Esophagus squamous epithelium (tissue), 5 donors: ENCODE data around the gene SCRN3. TPM values are rescaled to one million over a fixed set of nuclear protein-coding genes. Genes with fewer than 3 reads are reported as not detected.

Source experiments
- DNase-seq: peaks from one replicate; lab custom pipeline; 2025; lab: John Stamatoyannopoulos, UW
- H3K27ac ChIP-seq, 4 donors: fragments of 200-600 bp; sonication (generic); one replicate each; pipeline ENCODE4 v1.5.1; 2016 to 2019; ENCODE audit warnings: mild to moderate bottlenecking in 1 of 4
- H3K27me3 ChIP-seq, 4 donors: fragments of 200-600 bp; sonication (generic); 1 replicate in 3 of 4; 2 replicates in 1 of 4; pipeline versions ENCODE4 v1.5.1 to v1.6.0; 2017 to 2021; ENCODE audit warnings: antibody characterized with exemption in 1 of 4
- H3K36me3 ChIP-seq, 3 donors: fragments of 200-600 bp; sonication (generic); one replicate each; pipeline ENCODE4 v1.5.1; 2016 to 2019
- H3K4me1 ChIP-seq, 3 donors: fragments of 200-600 bp; sonication (generic); one replicate each; pipeline ENCODE4 v1.5.1; 2017 to 2019
- H3K4me3 ChIP-seq, 4 donors: fragments of 200-600 bp; sonication (generic); 1 replicate in 3 of 4; 2 replicates in 1 of 4; pipeline ENCODE4 v1.5.1; 2016 to 2019; ENCODE audit warnings: mild to moderate bottlenecking in 2 of 4, moderate library complexity in 1 of 4
- H3K9me3 ChIP-seq, 3 donors: fragments of 200-600 bp; sonication (generic); one replicate each; pipeline ENCODE4 v1.5.1; 2016 to 2019
- CTCF ChIP-seq, 6 experiments: fragments of 450-650 bp in 4 of 6; fragments of 200-600 bp in 2 of 6; sonication (generic) in 2 of 6; IDR thresholded peaks; one replicate each; pipeline ENCODE4 v1.5.1; 2016 to 2019; ENCODE audit warnings: antibody characterized with exemption in 6 of 6, mild to moderate bottlenecking in 4 of 6, moderate library complexity in 4 of 6
- POLR2A ChIP-seq, 4 donors: fragments of 450-650 bp; IDR thresholded peaks; one replicate each; pipeline ENCODE4 v1.6.1; 2017; ENCODE audit warnings: antibody characterized with exemption in 4 of 4, mild to moderate bottlenecking in 4 of 4, moderate library complexity in 3 of 4
- WGBS, 2 donors: methylation state at CpG; one replicate each; pipeline ENCODE4 v1.1.5; 2018; 5-methylcytosine and 5-hydroxymethylcytosine counted together
- intact Hi-C: fragments of 100-400 bp; cut with DNase I; formaldehyde crosslinking; loops from one replicate; pipeline ENCODE4 v1.15.0; 2022
- total RNA-seq, 4 donors: library from RNA; depleted of rRNA; stranded (reverse); fragments of >200 nt; gene quantifications; one replicate each; pipeline ENCODE4 v1.1.0, GENCODE V29; 2016
- donor health status: DM: yes; HTN: yes; CAD: no.

Gene SCRN3
- total RNA-seq, 4 donors from 2014 or later: 15.1 to 23.1 (median 18.7) TPM

- Histone ChIP-seq H3K9me3 (no peaks in the 10 kb centered on the region), H3K4me3 (no peak overlapping the region), H3K27ac (no peak overlapping the region), H3K27me3 (no peaks in the 10 kb centered on the region), H3K4me1 (no peaks in the 10 kb centered on the region), H3K36me3 (peaks cover 0 to 74% (median 0%) of the 10 kb centered on the region in 3 donors)
- 69 to 100% methylated on average over 2 of the region's 2 CpGs for WGBS, 2 donors
- intact Hi-C loops: no loop called here
- no peak for TF ChIP-seq CTCF (IDR thresholded peaks at IDR 0.05)
- no peak for TF ChIP-seq POLR2A (IDR thresholded peaks at IDR 0.05)
- DNase-seq: no peak
Measured at GRCh38 chr2:174454566-174454965, 59.0 kb downstream of the SCRN3 start.

- peaks cover 0 to 31% (median 0%) of the 10 kb centered on the region in 3 donors for H3K36me3 ChIP-seq
- no peak for DNase-seq
Measured at GRCh38 chr2:174461221-174461620, 65.7 kb downstream of the SCRN3 start.

GRCh38 chr2:174465327-174465726 is 69.8 kb downstream of the SCRN3 start:
- WGBS, 2 donors: 76 to 88% methylated on average over 3 to 4 of the region's 4 CpGs
- no peak overlapping the region for H3K4me3 ChIP-seq
- no peak for DNase-seq
- no peaks in the 10 kb centered on the region for H3K9me3 ChIP-seq
- intact Hi-C loops: loop anchor here (10.0 kb wide), 2 partner anchors 59 to 229 kb away; no protein-coding TSS in a partner anchor
- no peaks in the 10 kb centered on the region for H3K4me1 ChIP-seq
- H3K27ac ChIP-seq: no peak overlapping the region
- H3K36me3 ChIP-seq: peaks cover 0 to 10% (median 0%) of the 10 kb centered on the region in 3 donors
- TF ChIP-seq CTCF (IDR thresholded peaks at IDR 0.05) (no peak), POLR2A (IDR thresholded peaks at IDR 0.05) (no peak)
- H3K27me3 ChIP-seq: no peaks in the 10 kb centered on the region

More at GRCh38 chr2:174461221-174461620, 65.7 kb downstream of the SCRN3 start:
- H3K9me3 ChIP-seq: no peaks in the 10 kb centered on the region
- intact Hi-C loops: loop anchor here (10.0 kb wide), 2 partner anchors 64 to 234 kb away; no protein-coding TSS in a partner anchor
- TF ChIP-seq CTCF (IDR thresholded peaks at IDR 0.05) (no peak), POLR2A (IDR thresholded peaks at IDR 0.05) (no peak)
- no peaks in the 10 kb centered on the region for H3K27me3 ChIP-seq
- no peak overlapping the region for H3K27ac ChIP-seq
- H3K4me1 ChIP-seq: no peaks in the 10 kb centered on the region
- WGBS, 2 donors: 84 to 95% methylated on average over 1 of the region's 1 CpG
- no peak overlapping the region for H3K4me3 ChIP-seq

- Histone ChIP-seq H3K9me3 (no peaks in the 10 kb centered on the region), H3K4me1 (no peaks in the 10 kb centered on the region), H3K27me3 (no peaks in the 10 kb centered on the region), H3K27ac (no peak overlapping the region), H3K36me3 (no peaks in the 10 kb centered on the region), H3K4me3 (no peak overlapping the region)
- intact Hi-C loops: no loop called here
- 73 to 78% methylated on average over 3 of the region's 3 CpGs for WGBS, 2 donors
- DNase-seq: no peak
- no peak for TF ChIP-seq CTCF (IDR thresholded peaks at IDR 0.05)
- no peak for TF ChIP-seq POLR2A (IDR thresholded peaks at IDR 0.05)
Measured at GRCh38 chr2:174473796-174474195, 78.3 kb downstream of the SCRN3 start.

- Histone ChIP-seq H3K27ac (no peak overlapping the region), H3K36me3 (peaks cover 0 to 29% (median 0%) of the 10 kb centered on the region in 3 donors), H3K4me3 (no peak overlapping the region), H3K27me3 (no peaks in the 10 kb centered on the region), H3K9me3 (no peaks in the 10 kb centered on the region), H3K4me1 (no peaks in the 10 kb centered on the region)
- 77 to 86% methylated on average over 1 of the region's 1 CpG for WGBS, 2 donors
- intact Hi-C loops: no loop called here
- no peak for DNase-seq
- TF ChIP-seq POLR2A (IDR thresholded peaks at IDR 0.05) (no peak), CTCF (IDR thresholded peaks at IDR 0.05) (no peak)
Measured at GRCh38 chr2:174477759-174478158, 82.2 kb downstream of the SCRN3 start.

Other genes with a start within 250 kb of the SCRN3 start
- gene OLA1, start 147.2 kb upstream of the SCRN3 start, total RNA-seq: 10 to 100 TPM; 72.7 to 85.1 (median 78.3) TPM
- gene SP9, start 60.8 kb upstream of the SCRN3 start, total RNA-seq: not detected
- gene GPR155, start 91.3 kb downstream of the SCRN3 start, total RNA-seq: 1 to 10 TPM; 2.1 to 9.9 (median 3.6) TPM
- 10 to 100 TPM in 1 of 4 donors, 1 to 10 TPM in 3; 2.2 to 17.5 (median 6.0) TPM for gene WIPF1, start 202.1 kb downstream of the SCRN3 start, total RNA-seq